Endothelial cell of umbilical vein (primary cell): ENCODE data around the gene ERBB4. TPM values are rescaled to one million over a fixed set of nuclear protein-coding genes. Genes with fewer than 3 reads are reported as not detected.

Source experiments
- BruUV-seq: library from RNA; stranded (reverse); fragments of 400-500 nt; replicated peaks from 2 replicates; lab custom pipeline; 2021; lab: Mats Ljungman, UMichigan
- CTCF ChIA-PET: fragments of 300-600, 350-600 bp; sonication (Branson Sonifier 250); formaldehyde crosslinking; loops from one replicate; lab custom pipeline; 2021; ENCODE audit warnings: antibody characterized with exemption, inconsistent platforms; lab: Charles Lee
- POLR2A ChIA-PET: fragments of 300-600, 350-600 bp; sonication (Branson Sonifier 250); formaldehyde crosslinking; loops from one replicate; lab custom pipeline; 2021; ENCODE audit warnings: antibody characterized with exemption, inconsistent platforms; lab: Charles Lee
- DNase-seq: peaks from one replicate; pipeline ENCODE4 v3.0.0-alpha.2; 2011; ENCODE audit warnings: low read depth, low spot score
- FAIRE-seq: peaks from 2 replicates; lab custom pipeline; 2011; peaks lifted over from hg19 to GRCh38; lab: Jason Lieb, UNC
- H2AFZ ChIP-seq: 2 replicates; pipeline ENCODE4 v1.6.0; 2012; ENCODE audit warnings: low read depth, low read length, control low read depth, inconsistent platforms
- H3K27ac ChIP-seq: 2 replicates; pipeline ENCODE4 v1.5.1; 2011; ENCODE audit warnings: low read depth, mild to moderate bottlenecking, control low read depth, low read length, moderate library complexity; ENCODE audit not compliant: insufficient read depth
- H3K27me3 ChIP-seq, 2 experiments: 2 replicates each; pipeline versions ENCODE4 v1.6.0 to v1.6.1; 2011; ENCODE audit warnings: low read length in 2 of 2, mixed read lengths in 1 of 2; ENCODE audit not compliant: control insufficient read depth in 2 of 2, insufficient read depth in 2 of 2
- H3K36me3 ChIP-seq, 2 experiments: 2 replicates in 1 of 2; 3 replicates in 1 of 2; pipeline ENCODE4 v1.5.1; 2011; ENCODE audit warnings: low read length in 2 of 2, mild to moderate bottlenecking in 1 of 2, moderate library complexity in 1 of 2; ENCODE audit not compliant: control insufficient read depth in 2 of 2, insufficient read depth in 2 of 2; ENCODE audit errors: extremely low read depth in 1 of 2
- H3K4me1 ChIP-seq: 3 replicates; pipeline ENCODE4 v1.5.1; 2011; ENCODE audit warnings: mild to moderate bottlenecking, low read length; ENCODE audit not compliant: control insufficient read depth, insufficient read depth; ENCODE audit errors: extremely low read depth
- H3K4me2 ChIP-seq: 2 replicates; pipeline ENCODE4 v1.6.1; 2011; ENCODE audit warnings: low read length, control low read depth, mixed read lengths; ENCODE audit not compliant: insufficient read depth
- H3K4me3 ChIP-seq, 3 experiments: fragments of 200-600 bp in 1 of 3; sonication (generic), shearing (Covaris generic) in 1 of 3; replicated peaks in 1 of 3; 2 replicates each; pipeline ENCODE4 v1.5.1; 2011 to 2016; ENCODE audit warnings: control low read depth in 3 of 3, low read length in 3 of 3, mild to moderate bottlenecking in 2 of 3, inconsistent platforms in 1 of 3, low read depth in 1 of 3, moderate library complexity in 1 of 3; ENCODE audit not compliant: insufficient read depth in 1 of 3
- H3K79me2 ChIP-seq: 2 replicates; pipeline ENCODE4 v1.6.0; 2012; ENCODE audit warnings: low read length, inconsistent platforms; ENCODE audit not compliant: control insufficient read depth, insufficient read depth
- H3K9ac ChIP-seq: replicated peaks from 2 replicates; pipeline ENCODE3; 2011; ENCODE audit warnings: low read length, control low read depth; ENCODE audit not compliant: insufficient read depth; ENCODE audit errors: extremely low read depth
- H3K9me1 ChIP-seq: replicated peaks from 3 replicates; pipeline ENCODE4 v1.6.0; 2011; ENCODE audit warnings: mild to moderate bottlenecking, low read length; ENCODE audit not compliant: control insufficient read depth, insufficient read depth; ENCODE audit errors: extremely low read depth
- H3K9me3 ChIP-seq: replicated peaks from 2 replicates; pipeline ENCODE4 v1.5.1; 2012; ENCODE audit warnings: low read length, inconsistent platforms; ENCODE audit not compliant: control insufficient read depth, insufficient read depth
- H4K20me1 ChIP-seq: replicated peaks from 2 replicates; pipeline ENCODE3; 2011; ENCODE audit warnings: mild to moderate bottlenecking, low read length; ENCODE audit not compliant: control insufficient read depth, insufficient read depth; ENCODE audit errors: extremely low read depth
- CTCF ChIP-seq, 2 donors: IDR thresholded peaks; 1 replicate in 1 of 2; 2 replicates in 1 of 2; pipeline ENCODE4 v1.5.1; 2011; ENCODE audit warnings: low read length in 2 of 2, mild to moderate bottlenecking in 2 of 2, moderate library complexity in 2 of 2, control low read depth in 1 of 2, inconsistent platforms in 1 of 2, low read depth in 1 of 2; ENCODE audit not compliant: insufficient read depth in 1 of 2; ENCODE audit errors: extremely low read depth in 1 of 2
- EZH2 ChIP-seq: IDR thresholded peaks from 2 replicates; pipeline ENCODE4 v1.6.1; 2012; ENCODE audit warnings: borderline replicate concordance, low read depth, mild to moderate bottlenecking, moderate library complexity, low read length, inconsistent platforms; ENCODE audit not compliant: severe bottlenecking
- FOS ChIP-seq: IDR thresholded peaks from 2 replicates; pipeline ENCODE4 v1.6.1; 2011; ENCODE audit warnings: mild to moderate bottlenecking, low read length, moderate library complexity, borderline replicate concordance; ENCODE audit not compliant: insufficient read depth
- GATA2 ChIP-seq: IDR thresholded peaks from 2 replicates; pipeline ENCODE4 v1.7.0; 2011; ENCODE audit warnings: low read depth, mild to moderate bottlenecking, moderate library complexity, mixed read lengths, low read length; ENCODE audit not compliant: insufficient read length, insufficient read depth
- JUN ChIP-seq: IDR thresholded peaks from 2 replicates; pipeline ENCODE4 v1.6.1; 2011; ENCODE audit warnings: borderline replicate concordance, low read depth; ENCODE audit not compliant: insufficient read length, insufficient read depth
- MYC ChIP-seq: IDR thresholded peaks from one replicate; pipeline ENCODE4 v1.6.1; 2011; ENCODE audit warnings: mild to moderate bottlenecking, low read depth, low read length
- POLR2A ChIP-seq: IDR thresholded peaks from 2 replicates; pipeline ENCODE4 v1.6.1; 2012; ENCODE audit warnings: low read depth, mild to moderate bottlenecking, control low read depth, low read length
- POLR2AphosphoS5 ChIP-seq: IDR thresholded peaks from 2 replicates; pipeline ENCODE4 v1.6.1; 2012; ENCODE audit warnings: low read depth, mild to moderate bottlenecking, control low read depth, low read length, moderate library complexity; ENCODE audit not compliant: insufficient read depth
- dilution Hi-C: fragments of 300-500 bp; cut with MboI; formaldehyde crosslinking; loops from one replicate; pipeline ENCODE4 v1.15.0; 2019; ENCODE audit warnings: low sequenced_read_pairs; ENCODE audit not compliant: extremely low pct_ligation_motif_present
- intact Hi-C: fragments of 100-400 bp; cut with micrococcal nuclease; formaldehyde crosslinking; loops from one replicate; pipeline ENCODE4 v1.10.0; 2022
- polyA plus RNA-seq, 4 experiments: library from polyadenylated mRNA; depleted of rRNA in 3 of 4; stranded (reverse) in 3 of 4; unstranded in 1 of 4; fragments of >200 nt; gene quantifications; 2 replicates each; pipeline versions ENCODE4 v1.2.1 to v1.2.3, GENCODE V29; 2011 to 2012; ENCODE audit warnings: missing spikeins in 1 of 4
- total RNA-seq: library from RNA; stranded (reverse); gene quantifications from 2 replicates; pipeline ENCODE4 v1.2.3, GENCODE V29; 2021
- TF ChIP-seq, protein P1 (sequence below): IDR thresholded peaks from 2 replicates; pipeline ENCODE4 v1.6.1; 2011; ENCODE audit not compliant: insufficient read depth, insufficient read length

ERBB4 gene
- total and polyA plus RNA-seq, 2 donors (not counting 3 experiments of a cell fraction or from before 2014, with no cell fraction given): 0.01 to 0.27 TPM

DNA sequence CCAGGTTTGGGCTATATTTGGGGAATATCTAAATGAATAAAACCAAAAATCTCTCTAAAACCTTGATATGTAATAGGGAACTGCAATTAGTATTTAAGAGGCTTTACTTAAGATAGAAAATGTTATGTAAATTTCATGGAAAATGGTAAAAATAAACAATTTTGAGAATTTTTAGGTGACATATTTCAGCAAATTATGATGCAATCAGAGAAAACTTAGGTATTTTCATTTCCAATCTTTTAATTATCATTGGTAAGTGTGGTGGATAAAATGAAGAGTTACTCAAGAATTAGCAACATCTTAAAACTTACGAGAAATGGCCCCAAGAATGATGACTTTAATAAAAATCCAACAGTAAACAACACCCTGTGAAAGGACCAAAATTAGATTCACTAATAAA lies 571.4 kb downstream of the ERBB4 start:
- ChIA-PET CTCF (no interaction called here), POLR2A (no interaction called here)
- TF ChIP-seq FOS (no peak), GATA2 (no peak), CTCF (IDR thresholded peaks at IDR 0.05; ENCODE audit: extremely low read depth in 1 of 2, insufficient read depth in 1 of 2, low read depth in 1 of 2, low read length in 2 of 2) (no peak), EZH2 (no peak), POLR2A (no peak), POLR2AphosphoS5 (no peak), MYC (no peak), JUN (no peak)
- TF ChIP-seq, protein P1, sequence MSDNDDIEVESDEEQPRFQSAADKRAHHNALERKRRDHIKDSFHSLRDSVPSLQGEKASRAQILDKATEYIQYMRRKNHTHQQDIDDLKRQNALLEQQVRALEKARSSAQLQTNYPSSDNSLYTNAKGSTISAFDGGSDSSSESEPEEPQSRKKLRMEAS: no peak
- no TSS peak for BruUV-seq
- DNase-seq (no peak), FAIRE-seq (no peak)
- Histone ChIP-seq H3K79me2 (no peaks in the 10 kb centered on the region), H3K4me3 (no peak overlapping the region), H3K27ac (no peak overlapping the region), H3K4me2 (no peak overlapping the region), H3K4me1 (no peaks in the 10 kb centered on the region), H3K9ac (no peak overlapping the region), H2AFZ (no peak overlapping the region), H3K9me3 (no peaks in the 10 kb centered on the region), H4K20me1 (no peaks in the 10 kb centered on the region), H3K9me1 (no peaks in the 10 kb centered on the region), H3K36me3 (no peaks in the 10 kb centered on the region), H3K27me3 (no peaks in the 10 kb centered on the region)
- dilution Hi-C loops: no loop called here
- intact Hi-C loops: no loop called here
